ENCODE measurements around the gene LRRC31.

DNA sequence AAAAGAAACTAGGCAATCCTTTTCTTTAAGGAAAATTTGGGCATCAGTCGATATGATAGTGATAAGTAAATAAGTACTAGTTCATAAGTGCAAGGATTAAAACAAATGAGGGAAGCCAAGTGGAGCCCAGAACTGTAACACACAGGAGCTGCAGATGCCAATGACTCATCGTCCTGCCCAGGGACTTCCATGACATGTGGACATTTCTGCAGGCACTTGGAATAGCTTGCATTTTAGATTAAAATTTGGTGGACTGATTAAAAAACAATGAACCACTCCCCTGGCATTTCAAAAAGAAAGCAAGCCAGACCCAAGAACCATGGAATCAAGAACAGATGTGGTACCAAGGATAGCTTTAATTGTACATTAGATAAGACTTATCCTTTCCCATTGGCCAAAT lies 44.6 kb upstream of the LRRC31 start:
- TF ChIP-seq EGR1 (IDR thresholded peaks at IDR 0.05; ENCODE audit: borderline replicate concordance, low read depth, low read length) = no peak
- no peak for TF ChIP-seq BRCA1 (IDR thresholded peaks at IDR 0.05; ENCODE audit: low read depth, low read length)
- no peak for TF ChIP-seq EZH2 (IDR thresholded peaks at IDR 0.05; ENCODE audit: low read depth, low read length, severe bottlenecking)
- TF ChIP-seq, protein P1, sequence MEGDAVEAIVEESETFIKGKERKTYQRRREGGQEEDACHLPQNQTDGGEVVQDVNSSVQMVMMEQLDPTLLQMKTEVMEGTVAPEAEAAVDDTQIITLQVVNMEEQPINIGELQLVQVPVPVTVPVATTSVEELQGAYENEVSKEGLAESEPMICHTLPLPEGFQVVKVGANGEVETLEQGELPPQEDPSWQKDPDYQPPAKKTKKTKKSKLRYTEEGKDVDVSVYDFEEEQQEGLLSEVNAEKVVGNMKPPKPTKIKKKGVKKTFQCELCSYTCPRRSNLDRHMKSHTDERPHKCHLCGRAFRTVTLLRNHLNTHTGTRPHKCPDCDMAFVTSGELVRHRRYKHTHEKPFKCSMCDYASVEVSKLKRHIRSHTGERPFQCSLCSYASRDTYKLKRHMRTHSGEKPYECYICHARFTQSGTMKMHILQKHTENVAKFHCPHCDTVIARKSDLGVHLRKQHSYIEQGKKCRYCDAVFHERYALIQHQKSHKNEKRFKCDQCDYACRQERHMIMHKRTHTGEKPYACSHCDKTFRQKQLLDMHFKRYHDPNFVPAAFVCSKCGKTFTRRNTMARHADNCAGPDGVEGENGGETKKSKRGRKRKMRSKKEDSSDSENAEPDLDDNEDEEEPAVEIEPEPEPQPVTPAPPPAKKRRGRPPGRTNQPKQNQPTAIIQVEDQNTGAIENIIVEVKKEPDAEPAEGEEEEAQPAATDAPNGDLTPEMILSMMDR (IDR thresholded peaks at IDR 0.05; ENCODE audit: control extremely low read depth in 1 of 3, insufficient read depth in 1 of 3, low read depth in 1 of 3, low read length in 3 of 3) = no peak
- TF ChIP-seq SRF (IDR thresholded peaks at IDR 0.05; ENCODE audit: low read depth, low read length) = no peak
- TF ChIP-seq EP300 (IDR thresholded peaks at IDR 0.05; ENCODE audit: borderline replicate concordance in 1 of 2, low read depth in 2 of 2, low read length in 2 of 2) = no peak
- TF ChIP-seq POLR2AphosphoS5 (IDR thresholded peaks at IDR 0.05; ENCODE audit: low read depth, low read length) = no peak
- no peak for TF ChIP-seq CREB1 (IDR thresholded peaks at IDR 0.05)
- no peak for TF ChIP-seq ZNF274 (IDR thresholded peaks at IDR 0.05; ENCODE audit: borderline replicate concordance, extremely low read depth, low read length)
- TF ChIP-seq, protein P2, sequence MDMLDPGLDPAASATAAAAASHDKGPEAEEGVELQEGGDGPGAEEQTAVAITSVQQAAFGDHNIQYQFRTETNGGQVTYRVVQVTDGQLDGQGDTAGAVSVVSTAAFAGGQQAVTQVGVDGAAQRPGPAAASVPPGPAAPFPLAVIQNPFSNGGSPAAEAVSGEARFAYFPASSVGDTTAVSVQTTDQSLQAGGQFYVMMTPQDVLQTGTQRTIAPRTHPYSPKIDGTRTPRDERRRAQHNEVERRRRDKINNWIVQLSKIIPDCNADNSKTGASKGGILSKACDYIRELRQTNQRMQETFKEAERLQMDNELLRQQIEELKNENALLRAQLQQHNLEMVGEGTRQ (IDR thresholded peaks at IDR 0.05; ENCODE audit: low read length) = no peak
- no peak for TF ChIP-seq CHD2 (IDR thresholded peaks at IDR 0.05; ENCODE audit: low read length)
- TF ChIP-seq POLR2A (IDR thresholded peaks at IDR 0.05; ENCODE audit: control extremely low read depth in 1 of 2, low read depth in 2 of 2, low read length in 2 of 2) = no peak
- TF ChIP-seq GABPA (IDR thresholded peaks at IDR 0.05; ENCODE audit: borderline replicate concordance, insufficient read depth, low read length) = no peak
- TF ChIP-seq RBBP5 (IDR thresholded peaks at IDR 0.05; ENCODE audit: borderline replicate concordance, low read depth, low read length) = no peak
